Cardiac fibroblast (primary cell): Measurements from ENCODE around the gene SWI5.

Experiments
- DNase-seq, 2 donors: peaks; one replicate each; pipeline versions ENCODE4 v3.0.0 to v3.0.0-alpha.2; 2010; ENCODE audit warnings: low read depth in 2 of 2
- H3K4me3 ChIP-seq, 2 donors: replicated peaks in 1 of 2; 1 replicate in 1 of 2; 2 replicates in 1 of 2; pipeline ENCODE4 v1.5.1; 2011; ENCODE audit warnings: low read depth in 2 of 2, low read length in 2 of 2, mild to moderate bottlenecking in 2 of 2, moderate library complexity in 1 of 2
- TF ChIP-seq, protein P1 (sequence below): IDR thresholded peaks from one replicate; pipeline ENCODE4 v1.5.1; 2011; ENCODE audit warnings: low read depth, mild to moderate bottlenecking, low read length, inconsistent platforms

Gene SWI5

DNA sequence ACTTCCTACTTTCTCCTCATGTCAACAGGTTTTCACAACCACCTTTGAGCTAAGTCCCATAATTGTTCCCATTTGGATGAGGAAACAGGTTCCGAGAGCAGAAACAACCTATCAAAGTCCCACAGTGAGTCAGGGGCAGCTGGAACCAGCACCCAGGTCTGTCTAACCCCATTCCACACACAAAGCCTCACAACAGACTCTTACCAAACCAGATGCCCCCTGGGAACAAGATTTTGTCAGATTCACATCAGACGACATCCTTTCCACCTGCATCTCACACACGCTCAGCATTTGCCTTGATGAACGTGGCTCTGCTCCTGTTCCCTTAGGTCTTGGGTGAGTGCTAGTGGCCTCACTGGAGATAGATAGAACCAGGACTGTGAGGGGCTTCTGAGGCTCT is 17.0 kb downstream of the SWI5 start:
- TF ChIP-seq, protein P1, sequence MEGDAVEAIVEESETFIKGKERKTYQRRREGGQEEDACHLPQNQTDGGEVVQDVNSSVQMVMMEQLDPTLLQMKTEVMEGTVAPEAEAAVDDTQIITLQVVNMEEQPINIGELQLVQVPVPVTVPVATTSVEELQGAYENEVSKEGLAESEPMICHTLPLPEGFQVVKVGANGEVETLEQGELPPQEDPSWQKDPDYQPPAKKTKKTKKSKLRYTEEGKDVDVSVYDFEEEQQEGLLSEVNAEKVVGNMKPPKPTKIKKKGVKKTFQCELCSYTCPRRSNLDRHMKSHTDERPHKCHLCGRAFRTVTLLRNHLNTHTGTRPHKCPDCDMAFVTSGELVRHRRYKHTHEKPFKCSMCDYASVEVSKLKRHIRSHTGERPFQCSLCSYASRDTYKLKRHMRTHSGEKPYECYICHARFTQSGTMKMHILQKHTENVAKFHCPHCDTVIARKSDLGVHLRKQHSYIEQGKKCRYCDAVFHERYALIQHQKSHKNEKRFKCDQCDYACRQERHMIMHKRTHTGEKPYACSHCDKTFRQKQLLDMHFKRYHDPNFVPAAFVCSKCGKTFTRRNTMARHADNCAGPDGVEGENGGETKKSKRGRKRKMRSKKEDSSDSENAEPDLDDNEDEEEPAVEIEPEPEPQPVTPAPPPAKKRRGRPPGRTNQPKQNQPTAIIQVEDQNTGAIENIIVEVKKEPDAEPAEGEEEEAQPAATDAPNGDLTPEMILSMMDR: no peak
- no peak for DNase-seq
- H3K4me3 ChIP-seq: no peak overlapping the region

DNA sequence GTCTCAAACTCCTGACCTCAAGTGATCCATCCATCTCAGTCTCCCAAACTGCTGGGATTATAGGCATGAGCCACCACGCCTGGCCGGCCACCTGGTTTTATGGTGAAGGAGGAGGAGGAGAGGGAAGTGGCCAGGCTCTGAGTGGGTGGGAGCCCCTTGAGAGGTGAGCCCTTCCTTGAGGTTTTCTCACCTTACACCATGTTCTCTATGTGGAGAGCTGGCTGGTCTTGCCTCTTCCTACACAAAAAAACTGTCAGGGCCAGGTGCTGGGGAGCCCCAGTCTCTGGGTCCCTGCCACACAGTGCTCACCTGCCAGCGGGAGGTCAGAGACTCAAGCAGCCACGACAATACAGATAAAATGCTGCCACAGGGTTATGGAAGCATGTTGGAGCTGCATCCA is 18.1 kb downstream of the SWI5 start:
- H3K4me3 ChIP-seq: no peak overlapping the region
- TF ChIP-seq, protein P1: no peak
- no peak for DNase-seq

DNA sequence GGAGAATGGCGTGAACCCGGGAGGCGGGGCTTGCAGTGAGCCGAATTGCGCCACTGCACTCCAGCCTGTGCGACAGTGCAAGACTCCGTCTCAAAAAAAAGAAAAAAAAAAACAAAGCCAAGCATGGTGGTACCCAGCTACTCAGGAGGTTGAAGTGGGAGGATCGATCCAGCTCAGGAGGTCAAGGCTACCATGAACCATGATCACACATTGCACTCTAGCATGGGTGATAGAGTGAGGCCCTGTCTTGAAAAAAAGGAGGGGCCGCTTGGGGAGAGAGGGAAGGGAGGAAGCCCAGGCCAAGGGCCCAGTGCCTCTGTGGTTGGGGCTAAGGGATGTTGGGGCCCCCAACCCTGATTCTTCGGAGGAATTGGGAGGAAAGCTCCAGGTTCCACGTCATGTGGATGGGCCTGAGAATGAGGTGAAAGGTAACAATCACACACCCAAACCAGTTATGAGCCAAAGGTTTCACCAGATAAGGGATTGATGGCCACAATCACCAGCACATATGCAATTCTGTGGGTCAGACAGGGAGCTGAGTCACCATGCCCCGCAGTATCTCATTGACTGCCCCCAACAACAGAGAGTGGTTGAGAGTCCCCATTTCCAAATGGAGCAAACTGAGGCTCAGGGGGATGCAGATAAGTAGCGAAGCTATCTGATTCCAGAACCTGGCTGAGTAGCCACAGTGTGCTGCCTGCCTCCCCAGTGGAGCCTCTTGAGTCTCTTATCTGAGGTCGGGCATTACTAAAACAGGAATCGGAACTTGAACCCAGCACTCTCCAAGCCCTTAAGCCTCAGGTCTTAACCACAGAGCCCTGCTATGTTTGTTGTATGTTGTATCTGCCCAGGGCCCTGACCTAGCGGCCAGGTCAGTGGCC is 20.5 kb downstream of the SWI5 start:
- DNase-seq: peak in 1 of 2 donors; percentile 18
- TF ChIP-seq, protein P1: no peak

DNA sequence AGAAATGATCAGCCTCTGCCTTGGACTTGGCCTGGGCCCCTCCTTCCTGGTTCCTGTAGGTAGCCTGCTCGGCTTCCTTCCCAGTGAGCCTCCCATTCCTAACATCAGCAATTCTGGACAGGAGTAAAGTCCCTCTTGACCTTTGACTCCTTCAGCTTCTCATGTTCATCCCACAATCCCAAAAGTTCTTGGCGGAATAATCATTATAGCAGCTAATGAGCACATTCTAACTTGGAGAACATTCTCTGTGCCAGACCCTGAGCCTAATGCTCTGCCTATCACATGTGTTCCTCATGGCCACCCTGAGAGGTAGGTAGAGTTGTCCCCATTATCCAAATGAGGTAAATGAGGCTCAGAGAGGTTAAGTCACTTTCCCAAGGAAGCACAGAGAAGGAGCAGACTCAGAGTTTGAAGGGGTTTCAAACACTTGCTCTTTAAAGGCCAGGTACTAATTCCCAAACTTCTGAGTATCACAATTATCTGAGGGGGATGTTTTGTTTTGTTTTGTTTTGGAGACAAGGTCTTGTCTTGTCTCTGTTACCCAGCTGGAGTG is 21.2 kb downstream of the SWI5 start:
- no peak for DNase-seq
- H3K4me3 ChIP-seq: no peak overlapping the region
- TF ChIP-seq, protein P1: no peak

More for the DNA sequence above, 20.5 kb downstream of the SWI5 start:
- H3K4me3 ChIP-seq: no peak overlapping the region

DNA sequence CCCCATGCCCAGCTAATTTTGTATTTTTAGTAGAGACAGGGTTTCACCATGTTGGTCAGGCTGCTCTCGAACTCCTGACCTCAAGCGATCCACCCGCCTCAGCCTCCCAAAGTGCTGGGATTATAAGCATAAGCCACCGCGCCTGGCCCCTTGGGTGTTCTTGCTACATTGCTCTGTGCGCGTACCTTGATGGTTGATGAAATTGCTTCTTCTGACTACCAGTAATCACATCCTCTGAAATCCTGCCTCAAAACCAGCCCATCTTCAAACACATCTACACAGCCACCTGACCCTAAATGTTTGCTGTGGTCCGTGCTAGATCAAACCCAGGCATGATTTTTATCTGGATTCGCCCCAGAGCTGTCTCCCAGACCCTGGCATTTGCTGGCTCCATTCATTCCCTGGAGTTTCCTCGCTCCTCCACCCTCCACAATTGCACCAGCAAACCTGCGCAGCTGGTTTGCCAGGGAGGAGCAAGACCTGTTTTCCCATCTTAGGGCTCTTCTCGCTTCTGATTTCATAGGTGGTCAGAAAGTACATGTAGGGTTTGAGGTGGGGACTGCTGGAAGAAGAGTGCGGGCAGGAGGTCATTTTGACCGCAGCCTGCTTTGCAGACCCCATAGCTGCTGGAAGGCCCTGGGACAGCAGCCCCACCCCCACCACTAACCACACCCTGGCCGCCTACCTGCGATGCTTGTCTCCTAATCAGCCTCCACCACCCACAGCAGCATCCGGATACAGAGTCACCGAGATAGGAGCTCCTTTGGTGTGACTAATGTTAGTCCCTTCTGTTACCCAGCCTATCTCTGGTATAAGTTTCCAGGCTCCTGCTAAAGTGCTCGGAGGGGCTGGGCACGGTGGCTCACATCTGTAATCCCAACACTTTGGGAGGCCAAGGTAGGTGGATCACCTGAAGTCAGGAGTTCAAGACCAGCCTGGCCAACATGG is 22.7 kb downstream of the SWI5 start:
- no peak overlapping the region for H3K4me3 ChIP-seq
- TF ChIP-seq, protein P1: no peak
- no peak for DNase-seq

DNA sequence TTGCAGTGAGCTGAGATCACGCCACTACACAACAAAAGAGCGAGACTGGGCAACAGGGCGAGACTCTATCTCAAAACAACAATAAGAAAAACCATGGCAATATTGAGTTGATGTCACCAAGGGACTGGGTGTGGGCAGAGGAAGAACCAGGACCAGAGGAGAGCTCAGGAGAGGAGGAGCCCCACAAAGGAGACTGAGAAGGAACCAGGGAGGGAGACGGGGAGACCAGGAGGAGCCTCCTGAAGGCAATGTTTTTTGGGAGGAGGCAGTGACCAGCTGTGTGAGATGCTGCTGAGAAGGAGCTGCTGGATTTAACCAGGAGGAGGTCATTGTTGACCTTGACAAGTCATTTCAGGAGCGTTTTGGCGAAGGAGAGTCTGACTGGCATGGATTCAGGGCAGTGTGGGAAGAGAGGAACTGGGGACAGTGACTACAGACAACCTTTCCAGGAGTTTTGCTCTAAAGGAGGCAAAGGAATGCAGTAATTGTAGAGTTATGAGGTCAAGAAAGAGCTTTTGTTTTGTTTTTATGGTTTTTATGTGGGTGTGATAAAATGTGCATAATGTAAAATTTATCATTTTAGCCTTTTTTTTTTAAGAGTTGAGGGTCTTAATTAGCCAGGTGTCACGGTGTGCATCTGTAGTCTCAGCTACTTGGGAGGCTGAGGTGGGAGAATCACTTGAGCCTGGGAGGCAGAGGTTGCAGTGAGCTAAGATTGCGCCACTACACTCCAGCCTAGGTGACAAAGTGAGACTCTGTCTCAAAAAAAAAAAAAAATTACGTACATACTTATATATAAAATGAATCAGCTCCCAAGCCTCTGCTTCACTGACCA is 28.3 kb downstream of the SWI5 start:
- TF ChIP-seq, protein P1: no peak
- peak in 1 of 2 donors; percentile 20 for DNase-seq
- no peak overlapping the region for H3K4me3 ChIP-seq
